Mesenchymal stem cell (in vitro differentiated cells and primary cell): Measurements from ENCODE around the gene PFDN1.

ENCODE experiments used
- DNase-seq: peaks from one replicate; pipeline ENCODE4 v3.0.0-alpha.2; 2013
- H2AFZ ChIP-seq: one replicate; pipeline ENCODE4 v1.6.1; 2013; ENCODE audit warnings: low read depth, mild to moderate bottlenecking, control low read depth, inconsistent platforms, low read length, moderate library complexity
- H2AK5ac ChIP-seq: 2 replicates; pipeline ENCODE4 v1.6.1; 2013; ENCODE audit warnings: low read length, moderate library complexity, mild to moderate bottlenecking, inconsistent platforms; ENCODE audit not compliant: severe bottlenecking
- H2BK120ac ChIP-seq: one replicate; pipeline ENCODE4 v1.6.1; 2013; ENCODE audit warnings: low read depth, mild to moderate bottlenecking, inconsistent platforms, low read length, moderate library complexity
- H2BK12ac ChIP-seq, 2 experiments: one replicate each; pipeline ENCODE4 v1.6.1; 2013; ENCODE audit warnings: inconsistent platforms in 2 of 2, low read length in 2 of 2, mild to moderate bottlenecking in 2 of 2, moderate library complexity in 2 of 2, control low read depth in 1 of 2
- H2BK15ac ChIP-seq: one replicate; pipeline ENCODE4 v1.6.1; 2013; ENCODE audit warnings: mild to moderate bottlenecking, low read depth, inconsistent platforms; ENCODE audit not compliant: poor library complexity, severe bottlenecking
- H2BK5ac ChIP-seq: 2 replicates; pipeline ENCODE4 v1.6.1; 2013; ENCODE audit warnings: low read depth, mild to moderate bottlenecking, low read length, control low read depth, inconsistent platforms; ENCODE audit not compliant: poor library complexity, severe bottlenecking
- H3K14ac ChIP-seq, 2 experiments: one replicate each; pipeline ENCODE4 v1.6.1; 2013; ENCODE audit warnings: inconsistent platforms in 2 of 2, low read length in 2 of 2, control low read depth in 1 of 2, mild to moderate bottlenecking in 1 of 2, moderate library complexity in 1 of 2
- H3K18ac ChIP-seq, 2 experiments: one replicate each; pipeline ENCODE4 v1.6.1; 2013; ENCODE audit warnings: inconsistent platforms in 2 of 2, low read length in 2 of 2, control low read depth in 1 of 2, low read depth in 1 of 2, mild to moderate bottlenecking in 1 of 2
- H3K23ac ChIP-seq, 2 experiments: one replicate each; pipeline ENCODE4 v1.6.1; 2013; ENCODE audit warnings: inconsistent platforms in 2 of 2, low read length in 2 of 2, mild to moderate bottlenecking in 2 of 2, moderate library complexity in 2 of 2, control low read depth in 1 of 2
- H3K27ac ChIP-seq: 2 replicates; pipeline ENCODE4 v1.5.1; 2013; ENCODE audit warnings: mild to moderate bottlenecking, moderate library complexity, low read length, control low read depth, inconsistent platforms; ENCODE audit not compliant: poor library complexity, severe bottlenecking
- H3K27me3 ChIP-seq, 2 experiments: 2 replicates each; pipeline versions ENCODE4 v1.6.1 to v1.7.0; 2013; ENCODE audit warnings: low read length in 2 of 2, mild to moderate bottlenecking in 2 of 2, moderate library complexity in 2 of 2, control low read depth in 1 of 2, inconsistent platforms in 1 of 2; ENCODE audit not compliant: control insufficient read depth in 1 of 2, insufficient read depth in 1 of 2
- H3K36me3 ChIP-seq, 2 experiments: 2 replicates each; pipeline versions ENCODE4 v1.6.1 to v1.7.0; 2013; ENCODE audit warnings: low read length in 2 of 2, control low read depth in 1 of 2, inconsistent platforms in 1 of 2, low read depth in 1 of 2, mild to moderate bottlenecking in 1 of 2; ENCODE audit not compliant: insufficient read depth in 2 of 2, control insufficient read depth in 1 of 2
- H3K4ac ChIP-seq, 2 experiments: one replicate each; pipeline ENCODE4 v1.6.1; 2013; ENCODE audit warnings: inconsistent platforms in 2 of 2, low read length in 2 of 2, mild to moderate bottlenecking in 2 of 2, moderate library complexity in 2 of 2, control low read depth in 1 of 2, low read depth in 1 of 2
- H3K4me1 ChIP-seq: 2 replicates; pipeline ENCODE4 v1.6.1; 2013; ENCODE audit warnings: low read depth, low read length, control low read depth; ENCODE audit not compliant: control insufficient read depth, insufficient read depth
- H3K4me2 ChIP-seq: 2 replicates; pipeline ENCODE4 v1.6.1; 2013; ENCODE audit warnings: low read length, mild to moderate bottlenecking, inconsistent platforms; ENCODE audit not compliant: poor library complexity, severe bottlenecking
- H3K4me3 ChIP-seq, 2 experiments: 2 replicates each; pipeline versions ENCODE4 v1.5.1 to v1.7.0; 2013; ENCODE audit warnings: low read length in 2 of 2, mild to moderate bottlenecking in 2 of 2, control low read depth in 1 of 2, low read depth in 1 of 2; ENCODE audit not compliant: insufficient read depth in 1 of 2
- H3K79me1 ChIP-seq: replicated peaks from 2 replicates; pipeline ENCODE4 v1.6.1; 2013; ENCODE audit warnings: mild to moderate bottlenecking, control low read depth, low read length, inconsistent platforms; ENCODE audit not compliant: poor library complexity, severe bottlenecking
- H3K9ac ChIP-seq: 2 replicates; pipeline ENCODE4 v1.7.0; 2013; ENCODE audit warnings: mild to moderate bottlenecking, low read length, moderate library complexity
- H3K9me3 ChIP-seq: 2 replicates; pipeline ENCODE4 v1.7.0; 2013; ENCODE audit warnings: mild to moderate bottlenecking, low read length; ENCODE audit not compliant: control insufficient read depth
- H4K8ac ChIP-seq: one replicate; pipeline ENCODE4 v1.6.1; 2013; ENCODE audit warnings: inconsistent platforms, mild to moderate bottlenecking, low read length, moderate library complexity
- H4K91ac ChIP-seq: one replicate; pipeline ENCODE4 v1.6.1; 2013; ENCODE audit warnings: mild to moderate bottlenecking, low read length, inconsistent platforms
- WGBS: methylation state at CpG from one replicate; pipeline ENCODE4 v1.1.7; 2013; ENCODE audit warnings: mixed read lengths; 5-methylcytosine and 5-hydroxymethylcytosine counted together

PFDN1 gene

GRCh38 chr5:140273401-140273877 is 29.5 kb downstream of the PFDN1 start:
- no peak overlapping the region for H3K18ac ChIP-seq
- no peak overlapping the region for H3K4me3 ChIP-seq
- H4K91ac ChIP-seq = no peak overlapping the region
- WGBS = 97% methylated on average over 4 of the region's 6 CpGs
- no peak overlapping the region for H3K4ac ChIP-seq
- no peak overlapping the region for H2AK5ac ChIP-seq
- H3K23ac ChIP-seq = no peak overlapping the region
- no peaks in the 10 kb centered on the region for H3K4me1 ChIP-seq
- H2BK12ac ChIP-seq = no peak overlapping the region
- H3K14ac ChIP-seq = no peak overlapping the region
- no peak overlapping the region for H3K27ac ChIP-seq
- no peak overlapping the region for H2AFZ ChIP-seq
- H2BK5ac ChIP-seq = no peak overlapping the region
- no peak overlapping the region for H3K4me2 ChIP-seq
- no peak overlapping the region for H3K9ac ChIP-seq
- H3K9me3 ChIP-seq = peaks cover 4% of the 10 kb centered on the region
- no peak overlapping the region for H4K8ac ChIP-seq
- DNase-seq = peak; percentile 36
- no peak overlapping the region for H2BK15ac ChIP-seq
- peaks cover 15% of the 10 kb centered on the region for H3K79me1 ChIP-seq
- H3K27me3 ChIP-seq = no peaks in the 10 kb centered on the region
- peaks cover 8 to 20% of the 10 kb centered on the region in 2 experiments for H3K36me3 ChIP-seq
- no peak overlapping the region for H2BK120ac ChIP-seq

- no peak overlapping the region for H3K14ac ChIP-seq
Measured at GRCh38 chr5:140270008-140270407, 32.9 kb downstream of the PFDN1 start.

GRCh38 chr5:140267559-140268018 is 35.3 kb downstream of the PFDN1 start:
- DNase-seq = no peak
- no peak overlapping the region for H3K14ac ChIP-seq
- H3K4me3 ChIP-seq = no peak overlapping the region
- no peak overlapping the region for H2AFZ ChIP-seq
- H2AK5ac ChIP-seq = no peak overlapping the region
- no peak overlapping the region for H2BK12ac ChIP-seq
- no peak overlapping the region for H3K9ac ChIP-seq
- H3K18ac ChIP-seq = no peak overlapping the region
- H2BK120ac ChIP-seq = no peak overlapping the region
- peaks cover 3 to 15% of the 10 kb centered on the region in 2 experiments for H3K36me3 ChIP-seq
- H3K4me1 ChIP-seq = no peaks in the 10 kb centered on the region
- H4K8ac ChIP-seq = no peak overlapping the region
- no peak overlapping the region for H2BK5ac ChIP-seq
- H3K27ac ChIP-seq = no peak overlapping the region
- H3K27me3 ChIP-seq = no peaks in the 10 kb centered on the region
- peaks cover 17% of the 10 kb centered on the region for H3K79me1 ChIP-seq
- H2BK15ac ChIP-seq = no peak overlapping the region
- H3K9me3 ChIP-seq = no peaks in the 10 kb centered on the region
- no peak overlapping the region for H4K91ac ChIP-seq
- 92% methylated on average over 9 of the region's 9 CpGs for WGBS
- H3K23ac ChIP-seq = no peak overlapping the region
- H3K4me2 ChIP-seq = no peak overlapping the region
- no peak overlapping the region for H3K4ac ChIP-seq

More at GRCh38 chr5:140270008-140270407, 32.9 kb downstream of the PFDN1 start:
- Histone ChIP-seq H2BK5ac (no peak overlapping the region), H3K27me3 (no peaks in the 10 kb centered on the region), H3K18ac (no peak overlapping the region), H4K8ac (no peak overlapping the region), H2BK15ac (no peak overlapping the region), H3K79me1 (peaks cover 18% of the 10 kb centered on the region), H3K9ac (no peak overlapping the region), H3K23ac (no peak overlapping the region), H3K4me1 (no peaks in the 10 kb centered on the region), H2AK5ac (no peak overlapping the region), H3K4me2 (no peak overlapping the region), H3K4me3 (no peak overlapping the region), H3K36me3 (peaks cover 3 to 19% of the 10 kb centered on the region in 2 experiments), H3K4ac (no peak overlapping the region), H2BK120ac (no peak overlapping the region), H3K27ac (no peak overlapping the region), H3K9me3 (no peaks in the 10 kb centered on the region), H2BK12ac (no peak overlapping the region), H4K91ac (no peak overlapping the region), H2AFZ (no peak overlapping the region)
- DNase-seq = no peak

- no peak overlapping the region for H2AFZ ChIP-seq
- no peak for DNase-seq
- H2AK5ac ChIP-seq = no peak overlapping the region
Measured at GRCh38 chr5:140267201-140267540, 35.7 kb downstream of the PFDN1 start.

More at GRCh38 chr5:140267201-140267540, 35.7 kb downstream of the PFDN1 start:
- no peak overlapping the region for H2BK5ac ChIP-seq
- WGBS = 100% methylated on average over 2 of the region's 3 CpGs
- peaks cover 20% of the 10 kb centered on the region for H3K79me1 ChIP-seq
- no peak overlapping the region for H3K4ac ChIP-seq
- no peaks in the 10 kb centered on the region for H3K9me3 ChIP-seq
- H3K23ac ChIP-seq = no peak overlapping the region
- H3K36me3 ChIP-seq = peaks cover 3 to 19% of the 10 kb centered on the region in 2 experiments
- no peak overlapping the region for H3K9ac ChIP-seq
- no peak overlapping the region for H4K91ac ChIP-seq
- H2BK15ac ChIP-seq = no peak overlapping the region
- no peak overlapping the region for H3K27ac ChIP-seq
- no peak overlapping the region for H3K4me2 ChIP-seq
- no peak overlapping the region for H3K14ac ChIP-seq
- H3K18ac ChIP-seq = no peak overlapping the region
- H2BK12ac ChIP-seq = no peak overlapping the region
- no peak overlapping the region for H3K4me3 ChIP-seq
- H4K8ac ChIP-seq = no peak overlapping the region
- H3K4me1 ChIP-seq = no peaks in the 10 kb centered on the region
- H2BK120ac ChIP-seq = no peak overlapping the region
- H3K27me3 ChIP-seq = no peaks in the 10 kb centered on the region
